ENCODE results near the gene MARCHF9. TPM values are rescaled to one million over a fixed set of nuclear protein-coding genes. Genes with fewer than 3 reads are reported as not detected.

MARCHF9 gene
- total RNA-seq, 4 donors from 2014 or later = 4.2 to 10.5 (median 5.2) TPM

GRCh38 chr12:57722716-57723629 lies 31.9 kb upstream of the MARCHF9 start:
- TF ChIP-seq, protein P1, sequence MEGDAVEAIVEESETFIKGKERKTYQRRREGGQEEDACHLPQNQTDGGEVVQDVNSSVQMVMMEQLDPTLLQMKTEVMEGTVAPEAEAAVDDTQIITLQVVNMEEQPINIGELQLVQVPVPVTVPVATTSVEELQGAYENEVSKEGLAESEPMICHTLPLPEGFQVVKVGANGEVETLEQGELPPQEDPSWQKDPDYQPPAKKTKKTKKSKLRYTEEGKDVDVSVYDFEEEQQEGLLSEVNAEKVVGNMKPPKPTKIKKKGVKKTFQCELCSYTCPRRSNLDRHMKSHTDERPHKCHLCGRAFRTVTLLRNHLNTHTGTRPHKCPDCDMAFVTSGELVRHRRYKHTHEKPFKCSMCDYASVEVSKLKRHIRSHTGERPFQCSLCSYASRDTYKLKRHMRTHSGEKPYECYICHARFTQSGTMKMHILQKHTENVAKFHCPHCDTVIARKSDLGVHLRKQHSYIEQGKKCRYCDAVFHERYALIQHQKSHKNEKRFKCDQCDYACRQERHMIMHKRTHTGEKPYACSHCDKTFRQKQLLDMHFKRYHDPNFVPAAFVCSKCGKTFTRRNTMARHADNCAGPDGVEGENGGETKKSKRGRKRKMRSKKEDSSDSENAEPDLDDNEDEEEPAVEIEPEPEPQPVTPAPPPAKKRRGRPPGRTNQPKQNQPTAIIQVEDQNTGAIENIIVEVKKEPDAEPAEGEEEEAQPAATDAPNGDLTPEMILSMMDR (IDR thresholded peaks at IDR 0.05; ENCODE audit: low read depth) = no peak

GRCh38 chr12:57723630-57723962 lies 31.3 kb upstream of the MARCHF9 start:
- TF ChIP-seq, protein P1 (IDR thresholded peaks at IDR 0.05; ENCODE audit: low read depth) = no peak

DNA sequence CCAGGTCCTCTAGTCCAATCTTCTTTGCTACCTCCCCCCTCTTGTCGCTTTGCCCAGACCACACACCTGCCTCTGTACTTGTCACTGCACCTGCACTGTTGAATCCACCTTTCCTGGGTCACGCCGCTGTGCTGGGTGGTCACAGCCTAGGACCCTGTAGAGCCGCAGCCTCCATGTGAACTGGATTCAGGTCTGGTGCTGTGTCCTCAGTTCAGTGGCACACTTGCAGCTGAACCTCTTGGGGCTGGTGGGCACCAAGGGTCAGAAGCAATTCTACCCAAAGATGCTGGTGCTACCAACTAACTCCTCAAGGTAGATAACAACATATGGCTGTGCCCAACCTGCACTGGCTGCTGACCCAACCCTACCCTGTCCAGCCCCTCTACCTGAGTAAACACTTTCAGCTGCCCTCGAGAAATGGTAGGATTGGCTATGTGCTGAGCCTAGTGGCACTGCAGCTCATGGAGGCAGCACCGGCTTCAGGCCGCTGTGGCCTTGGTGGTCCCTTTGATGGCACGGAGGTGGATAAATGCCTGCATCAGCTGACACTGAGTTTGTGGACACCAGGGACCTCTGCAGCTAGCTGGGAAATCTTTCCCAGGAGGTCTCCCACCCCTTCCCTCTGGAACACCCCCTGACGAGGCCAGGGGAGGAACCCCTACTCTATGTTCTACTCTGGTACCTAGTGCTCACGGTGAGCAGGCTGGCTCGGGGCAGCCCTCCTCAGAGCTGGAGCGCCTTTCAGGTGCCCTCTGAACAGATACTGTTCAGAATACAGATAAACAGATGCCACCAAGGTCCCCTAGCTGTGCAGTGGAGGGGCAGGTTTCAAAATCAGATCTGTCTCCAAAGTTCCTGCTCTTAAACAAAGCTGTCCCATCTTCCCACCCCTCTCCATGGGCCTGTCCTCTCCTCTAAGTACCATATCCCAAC lies 30.6 kb upstream of the MARCHF9 start:
- TF ChIP-seq, protein P1 (IDR thresholded peaks at IDR 0.05; ENCODE audit: low read depth) = no peak

DNA sequence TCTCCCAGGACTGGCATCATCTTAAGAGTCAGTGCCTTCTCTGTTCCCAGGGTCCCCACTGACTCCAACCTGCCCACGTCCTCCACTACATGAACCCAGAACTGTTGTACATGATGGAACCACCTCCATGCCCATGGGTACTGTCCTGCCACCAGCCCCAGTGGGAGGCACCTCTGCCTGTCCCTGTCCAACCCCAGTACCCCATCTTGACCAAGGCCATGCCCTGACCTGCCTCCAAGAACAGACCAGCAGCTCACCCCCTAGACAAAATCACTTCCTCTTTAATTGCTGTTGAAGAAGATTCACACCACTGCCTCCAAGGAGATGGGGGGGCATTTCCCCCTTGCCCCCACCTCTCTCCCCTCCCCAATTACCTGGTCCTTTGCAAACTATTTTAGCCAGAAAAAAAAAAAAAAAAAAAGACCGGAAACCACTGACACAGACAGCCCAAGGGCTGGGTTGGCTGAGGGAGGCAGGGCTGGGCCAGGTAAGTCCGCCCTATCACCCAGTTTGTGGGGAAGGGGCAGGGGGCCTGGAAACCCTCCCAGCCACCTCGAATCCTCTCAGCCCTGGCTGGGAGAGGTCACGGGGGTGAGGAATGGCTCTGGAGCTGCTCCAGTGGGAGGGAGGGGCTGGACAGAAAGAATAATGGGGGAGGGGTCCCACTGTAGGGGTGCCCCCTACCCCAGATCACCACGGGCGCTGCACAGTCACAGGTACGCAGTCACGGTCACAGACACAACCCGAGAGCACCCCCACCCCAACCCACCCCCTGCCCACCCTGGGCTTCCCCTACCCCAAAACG lies 29.8 kb upstream of the MARCHF9 start:
- TF ChIP-seq, protein P1 (IDR thresholded peaks at IDR 0.05; ENCODE audit: low read depth) = no peak

DNA sequence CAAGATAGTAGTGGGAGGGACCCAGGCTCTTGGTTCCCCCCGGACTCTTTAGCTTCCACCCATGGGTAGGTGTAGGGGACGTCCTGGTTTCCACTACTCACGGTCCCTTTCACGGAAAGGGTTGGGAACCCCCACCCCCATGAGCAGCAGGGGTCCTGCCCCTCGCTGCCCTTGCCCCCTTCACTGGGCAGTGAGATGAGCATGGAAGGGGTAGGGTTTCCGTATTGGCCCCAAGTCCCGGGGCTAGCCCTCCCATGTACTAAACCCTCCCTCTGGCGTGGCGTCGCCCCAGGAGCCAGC lies 29.1 kb upstream of the MARCHF9 start:
- TF ChIP-seq, protein P1 (IDR thresholded peaks at IDR 0.05; ENCODE audit: low read depth) = no peak

DNA sequence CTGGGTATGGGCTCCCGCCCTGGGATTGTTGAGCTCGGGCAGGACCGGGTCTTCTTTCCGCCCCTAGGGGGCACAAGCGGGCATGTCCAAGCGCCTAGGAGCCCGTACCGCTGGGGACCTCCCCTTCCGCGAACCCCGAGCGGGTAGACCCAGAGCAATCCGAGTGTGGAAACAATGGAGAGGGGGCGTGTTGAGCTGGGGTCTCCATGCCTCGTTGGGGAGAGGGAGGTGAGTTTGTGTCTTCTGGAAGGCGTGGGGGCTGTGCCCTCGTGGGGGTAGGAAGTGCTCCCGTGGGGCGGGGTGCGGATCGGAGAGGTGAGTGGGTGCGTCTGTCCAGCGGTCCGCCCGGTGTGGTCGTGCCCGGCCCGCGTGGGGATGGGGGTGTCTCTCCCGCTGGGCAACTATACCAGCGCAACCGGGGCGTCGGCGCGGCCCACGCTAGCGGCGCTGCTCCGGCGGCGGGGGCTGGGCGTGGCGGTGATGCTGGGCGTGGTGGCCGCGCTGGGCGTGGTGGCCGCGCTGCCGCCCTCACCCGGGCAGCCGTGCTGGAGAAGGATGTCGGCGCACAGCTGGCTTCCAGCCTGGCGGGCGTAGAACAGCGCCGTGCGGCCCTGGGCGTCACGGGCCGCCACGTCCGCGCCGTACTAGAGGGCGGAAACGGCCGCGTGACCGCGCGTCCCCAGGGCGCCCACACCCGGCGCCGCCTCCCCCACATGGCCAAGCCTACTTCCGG lies 28.6 kb upstream of the MARCHF9 start:
- TF ChIP-seq, protein P1 (IDR thresholded peaks at IDR 0.05; ENCODE audit: low read depth) = no peak

Measured in subcutaneous adipose tissue (tissue), 4 donors.